HepG2 (cell line): ENCODE results near the gene ID3. TPM values are rescaled to one million over a fixed set of nuclear protein-coding genes. Genes with fewer than 3 reads are reported as not detected.

Source experiments
- ARID3A ChIP-seq: IDR thresholded peaks from 2 replicates; pipeline ENCODE4 v1.6.1; 2012; ENCODE audit warnings: low read depth, low read length, improper control_type of control experiment
- CHD4 ChIP-seq: fragments of 200-600 bp; sonication (generic); IDR thresholded peaks from 2 replicates; pipeline ENCODE4 v1.7.0; 2017; ENCODE audit warnings: mild to moderate bottlenecking, low read length, borderline replicate concordance
- EED ChIP-seq: sonication (generic); formaldehyde crosslinking; IDR thresholded peaks from 2 replicates; pipeline ENCODE4 v1.5.0; 2020; ENCODE audit warnings: mild to moderate bottlenecking, missing genetic modification reagents
- KLF11 ChIP-seq: IDR thresholded peaks from 2 replicates; pipeline ENCODE4 v1.6.1; 2016; ENCODE audit warnings: missing compliant biosample characterization
- MAFK ChIP-seq, 2 experiments: IDR thresholded peaks in 1 of 2; conservative IDR thresholded peaks in 1 of 2; 2 replicates each; pipeline ENCODE4 v1.6.1; 2011; ENCODE audit warnings: improper control_type of control experiment in 2 of 2, low read length in 2 of 2
- MLX ChIP-seq: IDR thresholded peaks from 2 replicates; pipeline ENCODE4 v1.6.1; 2016
- MYC ChIP-seq: sonication (generic); formaldehyde crosslinking; IDR thresholded peaks from 2 replicates; pipeline ENCODE4 v1.9.0; 2021; ENCODE audit warnings: missing genetic modification reagents, borderline replicate concordance
- NFIB ChIP-seq: sonication (generic); formaldehyde crosslinking; IDR thresholded peaks from 2 replicates; pipeline ENCODE4 v1.9.0; 2021; ENCODE audit warnings: missing genetic modification reagents, mild to moderate bottlenecking, borderline replicate concordance
- SAFB2 ChIP-seq: sonication (generic); formaldehyde crosslinking; IDR thresholded peaks from 2 replicates; pipeline ENCODE4 v1.5.1; 2020; ENCODE audit warnings: missing genetic modification reagents, low read depth, mild to moderate bottlenecking, borderline replicate concordance
- SALL1 ChIP-seq: sonication (generic); formaldehyde crosslinking; IDR thresholded peaks from 2 replicates; pipeline ENCODE4 v1.8.0; 2022; ENCODE audit warnings: mild to moderate bottlenecking, missing genetic modification reagents
- SOX13 ChIP-seq, 3 experiments: fragments of 450-650 bp in 1 of 3; sonication (generic) in 1 of 3; formaldehyde crosslinking in 1 of 3; IDR thresholded peaks in 2 of 3; conservative IDR thresholded peaks in 1 of 3; 2 replicates each; pipeline versions ENCODE4 v1.5.0 to v1.6.1; 2016 to 2020; ENCODE audit warnings: antibody characterized with exemption in 1 of 3, mild to moderate bottlenecking in 1 of 3, missing compliant biosample characterization in 1 of 3, missing genetic modification reagents in 1 of 3, moderate library complexity in 1 of 3
- TFDP1 ChIP-seq: IDR thresholded peaks from 2 replicates; pipeline ENCODE4 v1.6.1; 2016; ENCODE audit warnings: missing compliant biosample characterization, missing genetic modification reagents, borderline replicate concordance
- ZBTB34 ChIP-seq: sonication (generic); formaldehyde crosslinking; IDR thresholded peaks from 2 replicates; pipeline ENCODE4 v1.8.0; 2022; ENCODE audit warnings: mild to moderate bottlenecking, missing genetic modification reagents
- ZBTB38 ChIP-seq: sonication (generic); formaldehyde crosslinking; IDR thresholded peaks from 2 replicates; pipeline ENCODE4 v1.5.1; 2020; ENCODE audit warnings: mild to moderate bottlenecking, missing genetic modification reagents
- ZFX ChIP-seq: sonication (generic); formaldehyde crosslinking; IDR thresholded peaks from 2 replicates; pipeline ENCODE4 v1.4.0; 2020; ENCODE audit warnings: mild to moderate bottlenecking, low read depth, missing genetic modification reagents, moderate library complexity
- ZNF30 ChIP-seq: sonication (generic); formaldehyde crosslinking; IDR thresholded peaks from 2 replicates; pipeline ENCODE4 v1.5.0; 2020; ENCODE audit warnings: mild to moderate bottlenecking, missing genetic modification reagents
- ZNF333 ChIP-seq: sonication (generic); formaldehyde crosslinking; IDR thresholded peaks from 2 replicates; pipeline ENCODE4 v1.4.0; 2020; ENCODE audit warnings: mild to moderate bottlenecking, missing genetic modification reagents, borderline replicate concordance
- ZNF34 ChIP-seq: sonication (generic); formaldehyde crosslinking; IDR thresholded peaks from 2 replicates; pipeline ENCODE4 v1.4.0; 2020; ENCODE audit warnings: mild to moderate bottlenecking, missing genetic modification reagents, borderline replicate concordance
- ZNF543 ChIP-seq: sonication (generic); formaldehyde crosslinking; IDR thresholded peaks from 2 replicates; pipeline ENCODE4 v1.4.0; 2020; ENCODE audit warnings: mild to moderate bottlenecking, missing genetic modification reagents
- ZNF75D ChIP-seq: sonication (generic); formaldehyde crosslinking; IDR thresholded peaks from 2 replicates; pipeline ENCODE4 v1.8.1; 2023; ENCODE audit warnings: missing genetic modification reagents, mild to moderate bottlenecking, borderline replicate concordance
- ZNF878 ChIP-seq: sonication (generic); formaldehyde crosslinking; IDR thresholded peaks from 2 replicates; pipeline ENCODE4 v1.8.1; 2023; ENCODE audit warnings: mild to moderate bottlenecking, missing genetic modification reagents, moderate library complexity
- ZSCAN29 ChIP-seq: sonication (generic); formaldehyde crosslinking; conservative IDR thresholded peaks from 2 replicates; pipeline ENCODE4 v1.4.0; 2020; ENCODE audit warnings: mild to moderate bottlenecking, missing genetic modification reagents
- polyA plus RNA-seq, 8 experiments: library from polyadenylated mRNA; depleted of rRNA in 3 of 8; stranded (reverse) in 7 of 8; unstranded in 1 of 8; fragments of >200 nt; fragmentation: Illumina TruSeq in 4 of 8; extraction: Trizol in 4 of 8; gene quantifications; 2 replicates each; pipeline versions ENCODE4 v1.2.1 to v1.2.3, GENCODE V29; 2011 to 2016; ENCODE audit warnings: low read depth in 4 of 8, missing spikeins in 1 of 8, mixed read lengths in 1 of 8; ENCODE audit not compliant: insufficient read depth in 1 of 8
- total RNA-seq, 5 experiments: library from RNA; depleted of rRNA; stranded (reverse); fragments of >200 nt; fragmentation: Illumina TruSeq; extraction: Trizol; gene quantifications; 2 replicates each; pipeline ENCODE4 v1.2.3, GENCODE V29; 2016; ENCODE audit warnings: low read depth in 1 of 5

ID3 gene
- total and polyA plus RNA-seq, 2 of the 13 experiments (the other 11 are each of a cell fraction or from before 2014, with no cell fraction given), result 64.8 to 115 TPM

- TF ChIP-seq ZNF878 (CRISPR knock-in tag) (no peak), SALL1 (peak; percentile 21; the same call in 1 of the 2 replicates), TFDP1 (CRISPR knock-in tag) (no peak), ZSCAN29 (CRISPR knock-in tag) (no peak), MYC (CRISPR knock-in tag) (no peak), SAFB2 (CRISPR knock-in tag) (no peak), EED (CRISPR knock-in tag) (no peak), ZNF543 (CRISPR knock-in tag) (no peak), ZNF333 (no peak), ZBTB34 (no peak), ZNF34 (CRISPR knock-in tag) (no peak), NFIB (CRISPR knock-in tag) (no peak), ZNF30 (CRISPR knock-in tag) (no peak), CHD4 (0 out of 2 replicates have a peak, but pooled peaks have one; percentile 30), ARID3A (no peak), ZNF75D (CRISPR knock-in tag) (no peak), MLX (CRISPR knock-in tag) (no peak), ZFX (CRISPR knock-in tag) (peak; percentile 37; the same call in 1 of the 2 replicates), ZBTB38 (CRISPR knock-in tag) (no peak), KLF11 (CRISPR knock-in tag) (no peak), SOX13 (IDR thresholded peaks at IDR 0.05) (no peak), SOX13 (CRISPR knock-in tag; conservative IDR thresholded peaks at IDR 0.05 in 1 of 2, IDR thresholded peaks at IDR 0.05 in 1 of 2) (peak in 1 of 2 experiments; percentile 20; a peak in 1 of 4 replicates), MAFK (conservative IDR thresholded peaks at IDR 0.05 in 1 of 2, IDR thresholded peaks at IDR 0.05 in 1 of 2; ENCODE audit: low read length in 2 of 2) (peak; percentile 20 to 42; a peak in 2 of 4 replicates)
Observed at GRCh38 chr1:23528250-23528978, 30.9 kb downstream of the ID3 start (continued).
